CD8-positive, alpha-beta memory T cell (primary cell): ENCODE measurements around the gene WFIKKN1. TPM values are rescaled to one million over a fixed set of nuclear protein-coding genes. Genes with fewer than 3 reads are reported as not detected.

Experiments
- CTCF ChIA-PET: fragments of 350-600 bp; sonication (Branson Sonifier 250); formaldehyde crosslinking; loops from one replicate; lab custom pipeline; 2021; ENCODE audit warnings: antibody characterized with exemption; lab: Charles Lee
- POLR2A ChIA-PET: fragments of 350-600 bp; sonication (Branson Sonifier 250); formaldehyde crosslinking; loops from one replicate; lab custom pipeline; 2021; ENCODE audit warnings: antibody characterized with exemption; lab: Charles Lee
- DNase-seq, 5 donors: peaks; one replicate each; pipeline versions ENCODE4 v3.0.0 to v3.0.0-alpha.2; 2020 to 2022; ENCODE audit warnings: mixed read lengths in 1 of 5
- H3K27ac ChIP-seq: one replicate; pipeline ENCODE4 v1.7.0; 2013; ENCODE audit warnings: low read depth, mild to moderate bottlenecking, low read length, moderate library complexity
- H3K27me3 ChIP-seq: 2 replicates; pipeline ENCODE4 v1.7.0; 2013; ENCODE audit warnings: low read length, mild to moderate bottlenecking; ENCODE audit not compliant: insufficient read depth, poor library complexity, severe bottlenecking
- H3K36me3 ChIP-seq: 2 replicates; pipeline ENCODE4 v1.7.0; 2013; ENCODE audit warnings: mild to moderate bottlenecking, low read length, moderate library complexity; ENCODE audit not compliant: insufficient read depth
- H3K4me1 ChIP-seq: 2 replicates; pipeline ENCODE4 v1.7.0; 2013; ENCODE audit warnings: mild to moderate bottlenecking, low read length, moderate library complexity; ENCODE audit not compliant: insufficient read depth
- H3K4me3 ChIP-seq: 2 replicates; pipeline ENCODE4 v1.7.0; 2013; ENCODE audit warnings: mild to moderate bottlenecking, low read length
- H3K9me3 ChIP-seq: 2 replicates; pipeline ENCODE4 v1.7.0; 2013; ENCODE audit warnings: mild to moderate bottlenecking, low read length
- H3K27ac Mint-ChIP-seq, 8 donors: one replicate each; pipeline ENCODE4 v1.8.0; 2020 to 2021; ENCODE audit warnings: mixed read lengths in 8 of 8, mild to moderate bottlenecking in 6 of 8, inconsistent platforms in 3 of 8, moderate library complexity in 3 of 8
- H3K27me3 Mint-ChIP-seq, 2 donors: one replicate each; pipeline ENCODE4 v1.8.0; 2020 to 2021; ENCODE audit warnings: mixed read lengths in 2 of 2, mild to moderate bottlenecking in 1 of 2, moderate library complexity in 1 of 2
- H3K36me3 Mint-ChIP-seq, 3 donors: one replicate each; pipeline ENCODE4 v1.8.0; 2020 to 2021; ENCODE audit warnings: mixed read lengths in 3 of 3, inconsistent platforms in 1 of 3, mild to moderate bottlenecking in 1 of 3
- H3K4me1 Mint-ChIP-seq, 3 donors: one replicate each; pipeline ENCODE4 v1.8.0; 2020 to 2021; ENCODE audit warnings: mixed read lengths in 3 of 3, inconsistent platforms in 1 of 3, mild to moderate bottlenecking in 1 of 3
- H3K4me3 Mint-ChIP-seq, 7 donors: one replicate each; pipeline ENCODE4 v1.8.0; 2020 to 2021; ENCODE audit warnings: mixed read lengths in 7 of 7, mild to moderate bottlenecking in 6 of 7, moderate library complexity in 4 of 7, inconsistent platforms in 2 of 7
- H3K9me3 Mint-ChIP-seq, 5 donors: one replicate each; pipeline ENCODE4 v1.8.0; 2020 to 2022; ENCODE audit warnings: mixed read lengths in 5 of 5, mild to moderate bottlenecking in 3 of 5, moderate library complexity in 2 of 5, inconsistent platforms in 1 of 5
- polyA plus RNA-seq: library from polyadenylated mRNA; unstranded; fragments of 300-500 nt; fragmentation: Illumina TruSeq; gene quantifications from one replicate; pipeline ENCODE4 v1.2.3, GENCODE V29; 2021
- total RNA-seq, 2 experiments: library from RNA; stranded (reverse); gene quantifications; one replicate each; pipeline ENCODE4 v1.2.3, GENCODE V29; 2021

WFIKKN1 gene
- total and polyA plus RNA-seq, 3 experiments from 2014 or later, result 0.09 to 0.22 (median 0.11) TPM

DNA sequence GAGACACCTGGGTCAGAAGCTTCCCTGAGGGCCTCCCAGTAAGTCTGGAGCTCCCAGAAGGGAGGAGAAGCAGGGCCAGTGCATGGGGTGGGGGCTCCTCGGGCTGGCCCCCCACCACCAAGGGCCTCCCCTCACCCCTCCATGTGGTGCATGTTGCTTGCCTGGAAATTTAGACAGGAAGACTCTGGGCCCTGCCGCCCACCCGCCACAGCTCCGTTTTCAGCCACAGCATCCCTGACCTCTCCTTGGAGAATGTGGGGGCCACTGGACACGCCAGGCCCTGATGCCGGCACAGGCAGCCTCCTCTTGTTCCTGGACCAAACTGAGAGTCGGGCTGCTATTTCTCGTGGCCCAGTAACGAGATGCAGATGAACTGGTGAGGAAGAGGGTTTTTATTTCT lies 8.1 kb downstream of the WFIKKN1 start:
- no peak for DNase-seq
- Mint-ChIP-seq H3K4me1 (peaks cover 0 to 28% (median 13%) of the 10 kb centered on the region in 3 donors), H3K9me3 (peaks cover 0 to 3% (median 0%) of the 10 kb centered on the region in 5 donors), H3K4me3 (peak overlapping the region in 3 of 7 donors; percentile 13 to 68 (median 28)), H3K27ac (peak overlapping the region in 1 of 8 donors; percentile 80), H3K36me3 (peaks cover 0 to 10% (median 0%) of the 10 kb centered on the region in 3 donors), H3K27me3 (peaks cover 0 to 7% of the 10 kb centered on the region in 2 donors)
- H3K27ac ChIP-seq, result no peak overlapping the region
- H3K4me1 ChIP-seq, result peaks cover 30% of the 10 kb centered on the region
- H3K9me3 ChIP-seq, result no peaks in the 10 kb centered on the region
- H3K4me3 ChIP-seq, result no peak overlapping the region
- CTCF ChIA-PET, result no interaction called here
- H3K36me3 ChIP-seq, result no peaks in the 10 kb centered on the region
- POLR2A ChIA-PET, result no interaction called here
- no peaks in the 10 kb centered on the region for H3K27me3 ChIP-seq

- Histone ChIP-seq H3K27me3 (no peaks in the 10 kb centered on the region), H3K27ac (no peak overlapping the region), H3K36me3 (no peaks in the 10 kb centered on the region), H3K4me1 (peaks cover 23% of the 10 kb centered on the region), H3K9me3 (no peaks in the 10 kb centered on the region), H3K4me3 (no peak overlapping the region)
- H3K27me3 Mint-ChIP-seq, result peaks cover 0 to 7% of the 10 kb centered on the region in 2 donors
- DNase-seq, result no peak
- H3K36me3 Mint-ChIP-seq, result peaks cover 0 to 6% (median 0%) of the 10 kb centered on the region in 3 donors
- peak overlapping the region in 2 of 8 donors; percentile 50 to 94 for H3K27ac Mint-ChIP-seq
- peaks cover 0 to 24% (median 16%) of the 10 kb centered on the region in 3 donors for H3K4me1 Mint-ChIP-seq
- ChIA-PET POLR2A (no interaction called here), CTCF (no interaction called here)
- peak overlapping the region; percentile 8 to 77 (median 50) for H3K4me3 Mint-ChIP-seq
- peaks cover 0 to 3% (median 0%) of the 10 kb centered on the region in 5 donors for H3K9me3 Mint-ChIP-seq
Measured at GRCh38 chr16:640614-641013, 9.8 kb downstream of the WFIKKN1 start.

GRCh38 chr16:641326-642188 lies 10.8 kb downstream of the WFIKKN1 start, which contains the start of gene MCRIP2:
MCRIP2 (plus strand) TSS chr16:641828; CDS start chr16:641992, 164 bp downstream.
- peak within 1 kb of the TSS; percentile 73 for H3K27ac ChIP-seq
- ChIA-PET CTCF (no interaction called here), POLR2A (no interaction called here)
- Mint-ChIP-seq H3K36me3 (peaks cover 0 to 3% (median 0%) of the 10 kb centered on the region in 3 donors), H3K4me3 (peak within 1 kb of the TSS; percentile 58 to 90 (median 72)), H3K4me1 (peaks cover 0 to 21% (median 12%) of the 10 kb centered on the region in 3 donors), H3K27ac (peak within 1 kb of the TSS in 5 of 8 donors; percentile 50 to 94 (median 69)), H3K27me3 (peaks cover 0 to 3% of the 10 kb centered on the region in 2 donors), H3K9me3 (peaks cover 0 to 3% (median 0%) of the 10 kb centered on the region in 5 donors)
- H3K9me3 ChIP-seq, result no peaks in the 10 kb centered on the region
- H3K36me3 ChIP-seq, result no peaks in the 10 kb centered on the region
- peaks cover 23% of the 10 kb centered on the region for H3K4me1 ChIP-seq
- DNase-seq, result peak; percentile 41 to 69 (median 51)
- peak within 1 kb of the TSS; percentile 45 for H3K4me3 ChIP-seq
- H3K27me3 ChIP-seq, result no peaks in the 10 kb centered on the region

DNA sequence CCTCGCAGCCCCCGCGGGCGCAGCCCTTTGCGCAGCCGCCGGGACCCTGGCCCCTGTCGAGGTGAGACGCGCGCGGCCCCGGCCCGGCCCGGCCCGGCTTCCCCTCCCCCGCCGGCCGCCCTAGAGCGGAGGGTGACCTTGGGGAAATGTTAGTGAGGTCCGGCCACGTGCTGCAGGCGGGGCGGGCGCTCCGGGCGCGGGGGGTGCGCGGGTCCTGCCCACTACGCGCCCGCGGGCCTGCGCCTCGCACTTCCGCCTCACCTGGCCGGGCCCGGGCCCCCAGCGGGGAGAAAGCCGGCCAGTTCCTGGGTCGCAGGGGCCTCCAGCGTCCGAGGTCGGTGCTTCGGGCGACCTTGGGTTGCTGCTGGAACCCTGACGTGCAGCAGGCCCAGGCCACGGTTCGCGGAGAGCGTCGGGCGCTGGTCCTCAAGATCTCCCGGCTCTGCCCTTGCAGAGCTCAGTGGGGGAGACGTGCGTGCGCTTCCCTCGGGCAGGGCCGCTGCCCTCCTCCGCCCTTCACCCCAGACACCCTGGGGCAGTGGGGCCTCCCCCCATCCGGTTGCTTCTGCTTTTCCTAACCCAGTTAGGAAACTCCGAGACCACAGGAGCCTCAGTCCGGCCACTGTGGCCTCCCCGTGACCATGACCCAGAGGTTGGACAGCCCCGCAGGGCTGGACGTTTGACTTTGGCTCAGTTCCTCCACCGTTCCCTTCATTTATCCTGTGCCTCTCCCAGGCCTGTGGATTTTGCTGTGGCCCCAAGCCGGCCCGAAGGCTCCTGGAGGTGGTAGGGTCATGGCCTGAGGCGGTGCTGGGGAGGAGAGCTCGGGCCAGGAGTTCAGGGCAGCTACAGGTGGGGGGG lies 11.6 kb downstream of the WFIKKN1 start:
- CTCF ChIA-PET, result no interaction called here
- H3K4me1 ChIP-seq, result peaks cover 21% of the 10 kb centered on the region
- Mint-ChIP-seq H3K4me3 (peak overlapping the region; percentile 58 to 90 (median 70)), H3K27ac (peak overlapping the region in 3 of 8 donors; percentile 54 to 73 (median 69)), H3K27me3 (no peaks in the 10 kb centered on the region), H3K36me3 (no peaks in the 10 kb centered on the region), H3K4me1 (peaks cover 0 to 22% (median 10%) of the 10 kb centered on the region in 3 donors), H3K9me3 (no peaks in the 10 kb centered on the region)
- peak overlapping the region; percentile 45 for H3K4me3 ChIP-seq
- no peaks in the 10 kb centered on the region for H3K9me3 ChIP-seq
- H3K27me3 ChIP-seq, result no peaks in the 10 kb centered on the region
- peak in 2 of 5 donors; percentile 18 to 25 for DNase-seq
- POLR2A ChIA-PET, result no interaction called here
- H3K27ac ChIP-seq, result peak overlapping the region; percentile 47
- H3K36me3 ChIP-seq, result no peaks in the 10 kb centered on the region

GRCh38 chr16:643050-643368 lies 12.2 kb downstream of the WFIKKN1 start:
- Histone ChIP-seq H3K4me3 (no peak overlapping the region), H3K9me3 (no peaks in the 10 kb centered on the region), H3K36me3 (no peaks in the 10 kb centered on the region), H3K4me1 (peaks cover 20% of the 10 kb centered on the region), H3K27ac (peak overlapping the region; percentile 47), H3K27me3 (no peaks in the 10 kb centered on the region)
- H3K36me3 Mint-ChIP-seq, result no peaks in the 10 kb centered on the region
- no peak for DNase-seq
- no peaks in the 10 kb centered on the region for H3K9me3 Mint-ChIP-seq
- peaks cover 0 to 18% (median 10%) of the 10 kb centered on the region in 3 donors for H3K4me1 Mint-ChIP-seq
- CTCF ChIA-PET, result no interaction called here
- peak overlapping the region in 1 of 8 donors; percentile 69 for H3K27ac Mint-ChIP-seq
- H3K27me3 Mint-ChIP-seq, result no peaks in the 10 kb centered on the region
- H3K4me3 Mint-ChIP-seq, result peak overlapping the region; percentile 59 to 90 (median 72)
- POLR2A ChIA-PET, result no interaction called here

- H3K9me3 Mint-ChIP-seq, result no peaks in the 10 kb centered on the region
- H3K4me3 Mint-ChIP-seq, result peak overlapping the region in 3 of 7 donors; percentile 24 to 82 (median 72)
- Histone ChIP-seq H3K27ac (no peak overlapping the region), H3K9me3 (no peaks in the 10 kb centered on the region), H3K27me3 (no peaks in the 10 kb centered on the region), H3K4me3 (no peak overlapping the region), H3K4me1 (peaks cover 28% of the 10 kb centered on the region), H3K36me3 (no peaks in the 10 kb centered on the region)
- ChIA-PET CTCF (no interaction called here), POLR2A (no interaction called here)
- H3K4me1 Mint-ChIP-seq, result peaks cover 0 to 23% (median 13%) of the 10 kb centered on the region in 3 donors
- peak overlapping the region in 2 of 8 donors; percentile 33 to 43 for H3K27ac Mint-ChIP-seq
- H3K27me3 Mint-ChIP-seq, result no peaks in the 10 kb centered on the region
- DNase-seq, result no peak
- H3K36me3 Mint-ChIP-seq, result no peaks in the 10 kb centered on the region
Measured at GRCh38 chr16:644556-644955, 13.8 kb downstream of the WFIKKN1 start.

DNA sequence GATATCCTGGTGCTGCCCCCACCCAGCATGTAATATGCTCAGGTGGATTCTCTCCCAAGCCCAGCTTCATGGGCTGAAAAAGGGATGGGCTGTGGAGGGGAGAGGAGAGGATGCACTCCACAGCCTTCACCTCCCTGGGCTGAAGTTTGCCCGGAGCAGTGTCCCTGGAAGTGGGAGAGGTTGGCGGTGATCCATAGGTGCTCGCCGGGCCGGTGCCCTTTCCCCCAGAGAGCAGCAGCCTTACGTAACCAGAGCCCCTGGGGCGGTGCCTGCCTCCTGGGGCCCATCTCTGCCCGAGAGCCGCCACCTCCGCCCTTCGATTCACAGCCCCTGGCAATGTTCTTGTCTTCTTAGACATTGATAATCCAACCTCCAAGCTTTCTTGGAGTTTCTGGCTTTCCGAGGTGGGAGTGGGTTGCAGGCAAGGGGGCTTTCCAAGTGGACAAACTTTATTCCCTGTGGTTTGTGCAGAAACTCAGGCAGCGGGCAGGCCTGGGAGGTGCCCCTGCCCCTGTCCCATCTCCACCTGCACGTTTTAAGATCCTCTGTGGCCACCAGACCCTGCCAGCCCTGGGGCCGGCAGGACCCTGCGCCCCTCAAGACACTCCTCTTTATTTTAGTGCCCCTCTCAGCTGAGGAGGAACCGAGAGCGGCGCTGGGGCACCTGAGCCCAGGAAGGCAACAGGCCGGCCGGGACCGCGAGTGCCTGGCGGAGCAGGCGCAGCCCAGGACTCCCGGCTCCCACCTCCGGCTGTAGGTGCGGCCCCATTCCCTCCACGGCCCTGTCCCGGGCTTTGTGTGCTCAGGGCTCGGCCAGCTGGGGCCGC lies 15.3 kb downstream of the WFIKKN1 start:
- peaks cover 27% of the 10 kb centered on the region for H3K4me1 ChIP-seq
- H3K27ac ChIP-seq, result no peak overlapping the region
- ChIA-PET POLR2A (no interaction called here), CTCF (no interaction called here)
- Mint-ChIP-seq H3K27ac (no peak overlapping the region), H3K9me3 (no peaks in the 10 kb centered on the region), H3K27me3 (no peaks in the 10 kb centered on the region), H3K4me3 (peak overlapping the region in 1 of 7 donors; percentile 82), H3K36me3 (no peaks in the 10 kb centered on the region), H3K4me1 (peaks cover 0 to 29% (median 13%) of the 10 kb centered on the region in 3 donors)
- H3K36me3 ChIP-seq, result no peaks in the 10 kb centered on the region
- no peaks in the 10 kb centered on the region for H3K9me3 ChIP-seq
- no peak overlapping the region for H3K4me3 ChIP-seq
- H3K27me3 ChIP-seq, result no peaks in the 10 kb centered on the region
- DNase-seq, result no peak
